Natural killer cell treated with Interleukin-12 subunit alpha and Interleukin-12 subunit beta and Interleukin-15 and Interleukin-18, amount 100 ng/mL, for 72 hours (primary cell): ENCODE data around the gene ADGRB2. TPM values are rescaled to one million over a fixed set of nuclear protein-coding genes. Genes with fewer than 3 reads are reported as not detected.

Experiments used
- ATAC-seq, 2 donors: fragments of 150-1000 bp; cut with Tn5 transposase in 1 of 2; sonication (Bioruptor Pico), chemical (Tn5 transposase) in 1 of 2; 2 replicates each; pipeline ENCODE4 v1.10.0; 2021
- DNase-seq: peaks from one replicate; pipeline ENCODE4 v3.0.0; 2022; ENCODE audit warnings: low spot score
- H3K27ac Mint-ChIP-seq, 2 donors: 1 replicate in 1 of 2; 2 replicates in 1 of 2; pipeline ENCODE4 v1.8.0; 2022; ENCODE audit warnings: mixed read lengths in 2 of 2, mild to moderate bottlenecking in 1 of 2, moderate library complexity in 1 of 2
- H3K27me3 Mint-ChIP-seq, 2 donors: 1 replicate in 1 of 2; 2 replicates in 1 of 2; pipeline ENCODE4 v1.8.0; 2022; ENCODE audit warnings: mixed read lengths in 2 of 2
- H3K36me3 Mint-ChIP-seq: one replicate; pipeline ENCODE4 v1.8.0; 2022; ENCODE audit warnings: mixed read lengths
- H3K4me1 Mint-ChIP-seq, 2 donors: 1 replicate in 1 of 2; 2 replicates in 1 of 2; pipeline ENCODE4 v1.8.0; 2022; ENCODE audit warnings: low read depth in 2 of 2, mixed read lengths in 2 of 2, mild to moderate bottlenecking in 1 of 2
- H3K4me3 Mint-ChIP-seq: one replicate; pipeline ENCODE4 v1.8.0; 2022; ENCODE audit warnings: mixed read lengths
- H3K9me3 Mint-ChIP-seq: 2 replicates; pipeline ENCODE4 v1.8.0; 2022; ENCODE audit warnings: mixed read lengths
- total RNA-seq, 2 donors: library from RNA; stranded (reverse); gene quantifications; one replicate each; pipeline ENCODE4 v1.2.3, GENCODE V29; 2022

The ADGRB2 gene
- total RNA-seq, 2 donors from 2014 or later = 1.2 TPM; not detected in 1

DNA sequence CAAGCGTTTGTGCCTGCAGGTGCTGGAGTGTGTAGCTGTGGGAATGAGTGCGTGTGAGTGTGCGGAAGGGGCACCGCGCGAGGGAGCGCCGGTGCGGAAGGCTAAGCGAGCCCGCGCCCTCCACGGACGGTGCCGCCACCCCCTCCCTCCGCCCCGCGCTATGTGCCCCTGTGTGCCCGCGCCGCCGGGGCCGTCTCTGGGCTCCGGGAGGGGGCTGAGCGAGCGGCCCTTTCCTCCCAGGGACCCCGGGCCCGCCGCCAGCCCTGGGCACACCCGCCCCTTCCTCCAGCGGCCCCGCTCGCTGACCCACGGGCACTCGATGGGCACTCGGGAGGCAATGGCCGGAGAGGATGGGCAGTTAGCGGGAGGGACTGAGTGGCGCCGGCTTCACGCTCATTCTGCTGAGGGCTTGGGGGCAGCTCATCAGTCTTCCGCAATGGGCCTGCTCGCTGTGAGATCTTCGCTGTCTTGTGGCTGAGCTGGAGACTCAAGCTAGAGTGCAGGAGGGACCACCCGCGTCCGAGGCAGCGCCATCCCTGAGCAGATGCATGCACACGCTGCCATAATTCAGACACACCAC, 8.6 kb upstream of the ADGRB2 start:
- ATAC-seq (peak; percentile 26 to 48), DNase-seq (no peak)
- Mint-ChIP-seq H3K4me1 (peaks cover 15 to 18% of the 10 kb centered on the region in 2 donors), H3K36me3 (peaks cover 4% of the 10 kb centered on the region), H3K4me3 (peak overlapping the region; percentile 91), H3K27me3 (peaks cover 36 to 57% of the 10 kb centered on the region in 2 donors), H3K27ac (peak overlapping the region in 1 of 2 donors; percentile 29), H3K9me3 (no peaks in the 10 kb centered on the region)

DNA sequence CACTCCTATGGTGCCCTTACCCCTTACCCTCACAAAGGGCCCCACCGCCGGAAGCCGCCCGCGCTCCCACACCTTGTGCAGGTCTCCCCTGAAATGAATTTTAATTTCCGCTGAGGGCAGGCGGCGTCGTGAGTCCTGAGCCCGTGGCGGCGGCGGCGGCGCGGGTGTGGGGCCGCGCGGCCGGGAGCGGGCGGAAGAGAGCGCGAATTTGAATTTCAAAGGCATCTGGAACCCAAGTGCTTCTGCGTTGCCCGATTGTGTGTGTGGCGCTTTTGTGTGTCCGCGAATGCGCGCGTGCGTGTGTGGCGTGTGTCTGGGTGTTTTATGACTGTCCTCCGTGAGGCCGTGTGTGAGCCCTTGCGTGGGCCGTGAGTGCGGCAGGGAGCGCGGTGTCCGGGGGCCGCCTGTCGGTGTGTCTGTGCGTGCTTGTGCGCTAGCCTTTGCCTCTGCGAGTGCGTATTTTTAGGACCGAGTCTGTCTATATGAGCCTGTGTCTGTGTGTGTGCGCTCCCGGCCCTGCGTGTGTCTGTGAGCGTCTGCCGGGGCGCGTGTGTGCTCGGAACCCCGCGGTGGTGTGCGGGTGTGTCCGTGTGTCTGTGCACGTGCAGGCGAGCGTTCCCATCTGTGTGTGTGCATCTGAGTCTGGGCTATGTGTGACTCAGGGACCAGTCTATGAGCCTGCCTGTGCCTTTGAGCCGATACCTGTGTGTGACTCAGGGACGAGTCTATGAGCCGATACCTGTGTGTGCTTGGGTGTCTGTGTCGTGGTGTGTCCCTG, 7.9 kb upstream of the ADGRB2 start:
- H3K4me3 Mint-ChIP-seq = peak overlapping the region; percentile 91
- peaks cover 4% of the 10 kb centered on the region for H3K36me3 Mint-ChIP-seq
- peak overlapping the region in 1 of 2 donors; percentile 29 for H3K27ac Mint-ChIP-seq
- peaks cover 15 to 18% of the 10 kb centered on the region in 2 donors for H3K4me1 Mint-ChIP-seq
- H3K27me3 Mint-ChIP-seq = peaks cover 36 to 50% of the 10 kb centered on the region in 2 donors
- DNase-seq = no peak
- H3K9me3 Mint-ChIP-seq = no peaks in the 10 kb centered on the region
- ATAC-seq = peak; percentile 42 to 54

- H3K27me3 Mint-ChIP-seq = peaks cover 29 to 37% of the 10 kb centered on the region in 2 donors
- H3K9me3 Mint-ChIP-seq = no peaks in the 10 kb centered on the region
- no peak overlapping the region for H3K27ac Mint-ChIP-seq
- ATAC-seq (no peak), DNase-seq (no peak)
- no peak overlapping the region for H3K4me3 Mint-ChIP-seq
- peaks cover 4% of the 10 kb centered on the region for H3K36me3 Mint-ChIP-seq
- H3K4me1 Mint-ChIP-seq = peaks cover 18% of the 10 kb centered on the region in 2 donors
Measured at GRCh38 chr1:31769720-31770390, 5.7 kb upstream of the ADGRB2 start.

GRCh38 chr1:31768939-31769704, 5.0 kb upstream of the ADGRB2 start:
- no peak overlapping the region for H3K27ac Mint-ChIP-seq
- H3K4me3 Mint-ChIP-seq = no peak overlapping the region
- H3K36me3 Mint-ChIP-seq = peaks cover 4% of the 10 kb centered on the region
- peaks cover 20 to 22% of the 10 kb centered on the region in 2 donors for H3K4me1 Mint-ChIP-seq
- no peak for DNase-seq
- H3K27me3 Mint-ChIP-seq = peaks cover 23 to 30% of the 10 kb centered on the region in 2 donors
- H3K9me3 Mint-ChIP-seq = no peaks in the 10 kb centered on the region
- ATAC-seq = no peak

- ATAC-seq (no peak), DNase-seq (no peak)
- H3K27me3 Mint-ChIP-seq = peaks cover 17 to 23% of the 10 kb centered on the region in 2 donors
- H3K36me3 Mint-ChIP-seq = peaks cover 4% of the 10 kb centered on the region
- H3K4me3 Mint-ChIP-seq = no peak overlapping the region
- H3K4me1 Mint-ChIP-seq = peaks cover 21 to 22% of the 10 kb centered on the region in 2 donors
- H3K9me3 Mint-ChIP-seq = no peaks in the 10 kb centered on the region
- H3K27ac Mint-ChIP-seq = no peak overlapping the region
Measured at GRCh38 chr1:31768407-31768907, 4.3 kb upstream of the ADGRB2 start.

DNA sequence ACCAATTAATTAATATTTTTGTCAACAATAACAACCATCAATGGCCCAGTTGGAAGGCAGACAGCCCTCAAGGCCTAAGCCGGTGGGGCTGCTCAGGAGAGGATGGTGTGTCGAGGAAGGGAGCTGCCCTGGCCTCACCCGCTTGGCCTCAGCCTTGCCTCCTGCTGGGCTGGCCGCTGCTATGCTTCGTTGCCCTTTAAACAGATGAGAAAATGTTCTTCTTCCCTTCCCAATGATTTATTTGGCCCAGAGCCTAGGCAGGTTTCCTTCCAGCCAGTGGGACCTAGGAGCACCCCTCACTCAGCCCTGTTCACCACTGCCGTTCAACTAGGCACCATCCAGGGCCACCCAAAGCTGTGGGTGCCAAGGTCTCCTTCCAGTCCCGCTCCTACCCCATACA, 3.1 kb upstream of the ADGRB2 start:
- Mint-ChIP-seq H3K4me1 (peaks cover 17 to 19% of the 10 kb centered on the region in 2 donors), H3K27me3 (peaks cover 10 to 12% of the 10 kb centered on the region in 2 donors), H3K27ac (no peak overlapping the region), H3K9me3 (no peaks in the 10 kb centered on the region), H3K36me3 (peaks cover under 1% of the 10 kb centered on the region), H3K4me3 (no peak overlapping the region)
- DNase-seq (no peak), ATAC-seq (no peak)

GRCh38 chr1:31765516-31765915, 1.4 kb upstream of the ADGRB2 start:
- H3K9me3 Mint-ChIP-seq = no peaks in the 10 kb centered on the region
- H3K36me3 Mint-ChIP-seq = no peaks in the 10 kb centered on the region
- ATAC-seq (no peak), DNase-seq (no peak)
- H3K4me1 Mint-ChIP-seq = peaks cover 13 to 16% of the 10 kb centered on the region in 2 donors
- peaks cover 0 to 3% of the 10 kb centered on the region in 2 donors for H3K27me3 Mint-ChIP-seq
- H3K4me3 Mint-ChIP-seq = no peak overlapping the region
- H3K27ac Mint-ChIP-seq = no peak overlapping the region

DNA sequence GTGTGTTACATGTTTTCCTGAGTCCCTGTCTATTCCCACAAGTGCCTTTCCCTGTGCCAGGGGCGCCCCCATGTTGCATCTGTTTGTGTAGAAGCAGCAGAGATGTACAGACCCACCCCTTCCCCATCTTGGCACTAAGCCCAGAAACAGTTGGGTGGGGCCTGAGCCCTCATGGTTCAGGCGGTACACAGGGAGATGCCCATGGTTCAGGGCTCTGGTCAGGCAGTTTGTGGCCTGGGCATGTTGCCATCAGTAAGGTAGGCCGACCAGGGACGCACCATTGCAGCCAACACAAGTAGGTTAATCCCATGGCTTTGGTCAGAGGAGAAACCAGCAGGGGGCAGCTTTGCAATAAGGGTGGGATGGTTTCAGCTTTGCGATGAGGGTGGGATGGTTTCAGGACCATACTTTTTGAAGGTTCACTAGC, 914 bp upstream of the ADGRB2 start:
- Mint-ChIP-seq H3K27me3 (peaks cover 0 to 3% of the 10 kb centered on the region in 2 donors), H3K4me1 (peaks cover 13 to 18% of the 10 kb centered on the region in 2 donors), H3K27ac (no peak overlapping the region), H3K9me3 (no peaks in the 10 kb centered on the region), H3K4me3 (peak overlapping the region; percentile 72), H3K36me3 (no peaks in the 10 kb centered on the region)
- DNase-seq = no peak
- no peak for ATAC-seq

DNA sequence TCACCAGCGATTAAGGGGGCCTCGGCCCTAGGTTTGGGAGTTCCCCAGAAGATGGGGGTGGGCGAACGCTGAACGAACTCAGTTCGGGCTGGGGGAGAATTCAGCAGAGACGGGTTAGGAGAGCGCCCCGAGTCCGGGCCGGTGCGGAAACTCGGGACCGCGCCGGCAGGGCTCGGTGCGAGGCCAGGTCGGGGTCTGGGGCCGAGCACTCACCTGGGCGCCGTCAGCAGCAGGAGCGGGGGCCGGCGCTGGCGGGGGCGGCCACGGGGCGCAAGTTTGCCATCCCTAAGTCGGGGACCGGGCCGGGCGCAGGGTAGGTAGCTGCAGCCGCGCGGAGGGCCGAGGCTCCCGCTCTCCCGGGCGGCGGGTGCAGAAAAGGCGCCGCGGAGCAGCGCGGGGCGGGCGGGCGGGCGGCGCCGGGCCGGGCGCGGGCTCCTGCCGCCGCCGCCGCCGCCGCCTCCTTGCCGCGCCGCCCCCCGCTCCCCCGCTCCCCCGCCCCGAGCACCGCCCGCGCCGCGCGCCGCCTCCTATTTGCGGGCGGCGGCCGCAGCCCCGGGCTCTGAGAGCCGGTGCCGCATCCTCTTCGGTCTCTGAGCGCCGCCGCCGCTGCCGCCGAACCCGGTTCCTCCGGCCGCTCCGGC, 349 bp downstream of the ADGRB2 start:
- no peak for DNase-seq
- H3K27ac Mint-ChIP-seq = no peak overlapping the region
- H3K36me3 Mint-ChIP-seq = no peaks in the 10 kb centered on the region
- peak overlapping the region; percentile 85 for H3K4me3 Mint-ChIP-seq
- peaks cover 13 to 24% of the 10 kb centered on the region in 2 donors for H3K4me1 Mint-ChIP-seq
- peaks cover 0 to 3% of the 10 kb centered on the region in 2 donors for H3K27me3 Mint-ChIP-seq
- no peaks in the 10 kb centered on the region for H3K9me3 Mint-ChIP-seq
- no peak for ATAC-seq

- Mint-ChIP-seq H3K27ac (peak overlapping the region in 1 of 2 donors; percentile 27), H3K4me3 (peak overlapping the region; percentile 85), H3K27me3 (peaks cover 0 to 3% of the 10 kb centered on the region in 2 donors), H3K9me3 (no peaks in the 10 kb centered on the region), H3K4me1 (peaks cover 13 to 24% of the 10 kb centered on the region in 2 donors), H3K36me3 (no peaks in the 10 kb centered on the region)
- ATAC-seq = peak; percentile 56 to 74
- DNase-seq = peak; percentile 80
Measured at GRCh38 chr1:31762726-31763670, 1.1 kb downstream of the ADGRB2 start.

DNA sequence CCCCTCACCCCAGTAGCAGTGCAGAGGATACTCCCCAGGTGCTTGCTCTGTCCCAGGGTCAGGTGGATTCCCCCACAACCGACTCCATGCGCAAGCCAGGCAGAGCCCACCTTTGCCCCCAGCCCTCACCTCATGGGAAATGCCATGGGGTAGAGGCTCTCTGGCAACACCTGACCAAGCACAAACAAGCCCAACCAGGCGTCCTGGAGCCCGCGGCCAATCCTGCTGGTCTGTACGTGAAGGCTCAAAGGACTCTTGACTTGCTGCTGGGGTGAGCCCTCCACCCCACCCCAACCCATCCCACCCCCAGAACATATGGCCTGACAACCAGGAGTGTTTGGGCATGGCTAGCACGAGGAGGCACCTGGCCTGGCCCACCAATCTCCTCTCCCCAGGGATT, 1.8 kb downstream of the ADGRB2 start:
- no peaks in the 10 kb centered on the region for H3K36me3 Mint-ChIP-seq
- H3K9me3 Mint-ChIP-seq = no peaks in the 10 kb centered on the region
- peaks cover 14 to 27% of the 10 kb centered on the region in 2 donors for H3K4me1 Mint-ChIP-seq
- DNase-seq (no peak), ATAC-seq (no peak)
- H3K27me3 Mint-ChIP-seq = peaks cover 0 to 3% of the 10 kb centered on the region in 2 donors
- no peak overlapping the region for H3K27ac Mint-ChIP-seq
- peak overlapping the region; percentile 48 for H3K4me3 Mint-ChIP-seq

DNA sequence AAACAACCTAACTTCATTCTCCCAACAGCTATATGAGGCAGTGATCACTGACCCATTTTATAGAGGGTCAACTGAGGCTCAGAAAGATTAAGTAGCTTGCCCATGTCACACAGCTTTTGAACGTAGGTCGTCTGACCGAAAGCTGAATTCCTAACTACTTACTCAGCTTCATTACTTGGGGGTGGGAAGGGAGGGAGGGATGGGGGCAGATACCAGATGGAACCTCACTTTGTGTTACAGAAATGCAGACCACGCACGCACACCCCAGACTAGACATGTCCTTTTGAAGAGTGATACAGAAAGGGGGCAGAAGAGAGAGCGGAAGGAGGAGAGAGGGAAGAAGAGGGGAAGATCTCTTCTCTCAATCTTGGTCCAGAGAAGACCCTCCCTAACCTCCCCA, 2.3 kb downstream of the ADGRB2 start:
- no peak for DNase-seq
- Mint-ChIP-seq H3K4me1 (peaks cover 18 to 27% of the 10 kb centered on the region in 2 donors), H3K27ac (no peak overlapping the region), H3K36me3 (no peaks in the 10 kb centered on the region), H3K9me3 (no peaks in the 10 kb centered on the region), H3K27me3 (peaks cover 0 to 3% of the 10 kb centered on the region in 2 donors), H3K4me3 (peak overlapping the region; percentile 48)
- ATAC-seq = no peak
